RPMI7951 (cell line): ENCODE data around the gene COL6A6. TPM values are rescaled to one million over a fixed set of nuclear protein-coding genes. Genes with fewer than 3 reads are reported as not detected.
"Not testable (repeated sequence)": the region's sequence is repeated elsewhere in the genome, so short reads cannot be mapped to it uniquely, and the experiment has no call there.

Experiments used
- DNase-seq: peaks from one replicate; pipeline ENCODE4 v3.0.0-alpha.2; 2012; ENCODE audit warnings: low read depth
- total RNA-seq: library from RNA; depleted of rRNA; stranded (reverse); fragments of >200 nt; shearing (Covaris generic); gene quantifications from 2 replicates; pipeline ENCODE4 v1.2.3, GENCODE V29; 2014; rRNA removed

The COL6A6 gene
- total RNA-seq, 1 experiment from 2014 or later, result not detected

DNA sequence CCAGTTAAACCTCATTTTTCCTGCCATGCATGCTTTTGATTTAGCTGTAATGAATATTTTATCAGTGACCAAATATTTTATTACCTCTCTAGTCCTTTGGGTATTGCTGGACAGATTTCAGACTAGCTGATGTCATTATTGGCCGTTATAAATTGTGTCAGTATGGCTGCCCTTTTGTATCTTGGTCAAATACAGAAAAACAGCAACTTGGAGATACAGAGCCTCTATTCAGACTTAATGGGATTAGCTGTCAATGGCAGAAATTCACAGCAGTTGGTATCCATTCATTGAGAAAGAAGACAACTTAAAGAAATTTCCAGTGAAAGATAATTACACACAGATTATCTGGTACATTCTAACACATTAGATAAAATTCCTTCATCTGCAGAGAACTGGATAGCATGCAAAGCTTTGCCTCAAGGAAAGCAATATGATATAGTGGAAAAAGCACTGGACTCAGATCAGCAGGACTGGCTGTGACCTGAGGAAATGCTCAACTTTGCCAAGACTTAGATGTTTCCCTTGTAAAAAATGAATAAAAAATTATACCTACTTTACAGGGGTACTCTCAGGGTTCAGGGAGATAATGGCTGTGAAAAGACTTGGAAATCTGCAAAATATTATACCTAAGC, 20.8 kb downstream of the COL6A6 start:
- no peak for DNase-seq

- DNase-seq, result peak; percentile 24
These were observed 22.0 kb downstream of the COL6A6 start for GRCh38 chr3:130539005-130539404.

GRCh38 chr3:130543322-130543721, 26.3 kb downstream of the COL6A6 start:
- no peak for DNase-seq

DNA sequence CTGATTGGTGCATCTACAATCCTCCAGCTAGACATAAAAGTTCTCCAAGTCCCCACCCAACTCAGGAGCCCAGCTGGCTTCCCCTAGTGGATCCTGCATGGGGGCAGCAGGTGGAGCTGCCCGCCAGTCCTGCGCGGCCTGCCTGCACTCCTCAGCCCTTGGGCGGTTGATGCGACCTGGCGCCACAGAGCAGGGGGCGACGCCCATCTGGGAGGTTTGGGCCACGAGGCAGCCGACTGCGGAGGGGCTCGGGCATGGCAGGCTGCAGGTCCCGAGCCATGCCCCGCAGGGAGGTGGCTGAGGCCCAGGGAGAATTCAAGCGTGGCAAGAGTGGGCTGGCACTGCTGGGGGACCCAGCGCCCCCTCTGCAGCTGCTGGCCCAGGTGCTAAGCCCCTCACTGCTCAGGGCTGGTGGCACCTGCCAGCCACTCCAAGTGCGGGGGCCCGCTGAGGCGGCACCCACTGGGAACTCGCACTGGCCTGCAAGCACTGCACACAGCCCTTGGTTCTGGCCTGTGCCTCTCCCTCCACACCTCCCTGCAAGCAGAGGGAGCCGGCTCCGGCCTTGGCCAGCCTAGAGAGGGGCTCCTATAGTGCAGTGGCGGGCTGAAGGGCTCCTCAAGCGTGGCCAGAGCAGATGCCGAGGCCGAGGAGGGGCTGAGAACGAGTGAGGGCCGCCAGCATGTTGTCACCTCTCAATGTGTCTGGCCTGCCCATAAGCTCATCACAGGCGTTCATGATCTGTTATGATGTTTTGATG, 30.1 kb downstream of the COL6A6 start:
- DNase-seq, result no peak

DNA sequence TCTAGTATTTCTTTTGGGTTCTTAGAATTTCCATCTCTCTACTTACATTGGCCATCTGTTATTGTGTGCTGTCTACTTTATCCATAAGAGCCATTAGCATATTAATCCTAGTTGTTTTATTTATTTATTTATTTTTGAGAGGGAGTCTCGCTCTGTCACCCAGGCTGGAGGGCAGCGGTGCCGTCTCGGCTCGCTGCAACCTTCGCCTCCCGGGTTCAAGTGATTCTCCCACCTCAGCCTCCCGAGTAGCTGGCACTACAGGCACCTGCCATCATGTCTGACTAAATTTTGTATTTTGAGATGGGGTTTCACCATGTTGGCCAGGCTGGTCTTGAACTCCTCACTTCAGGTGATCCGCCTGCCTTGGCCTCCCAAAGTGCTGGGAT, 30.7 kb downstream of the COL6A6 start:
- not testable (repeated sequence) for DNase-seq

DNA sequence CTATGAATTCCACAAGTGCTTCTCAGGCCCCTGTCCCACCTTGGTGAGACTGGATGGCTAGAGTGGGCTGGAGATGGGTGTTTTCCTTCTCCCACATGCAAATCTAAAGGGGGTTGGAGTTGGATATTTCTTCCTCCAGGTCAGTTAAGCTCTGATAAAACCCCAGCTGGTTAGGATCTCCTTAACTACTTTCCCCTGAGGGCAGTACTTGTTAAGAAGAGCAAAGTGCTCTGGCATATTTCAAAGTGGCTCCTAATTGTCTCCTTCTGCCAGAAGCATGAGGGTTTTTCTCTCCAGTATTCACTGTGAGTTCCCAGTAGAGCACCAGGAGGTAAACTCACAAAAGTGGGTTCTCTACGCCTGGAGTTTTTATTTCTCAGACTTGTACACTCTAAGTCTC, 31.4 kb downstream of the COL6A6 start:
- DNase-seq, result no peak

GRCh38 chr3:130557336-130558035, 40.5 kb downstream of the COL6A6 start:
- no peak for DNase-seq

GRCh38 chr3:130558366-130558765, 41.4 kb downstream of the COL6A6 start:
- DNase-seq, result no peak

GRCh38 chr3:130565224-130565623, 48.2 kb downstream of the COL6A6 start:
- DNase-seq, result no peak

Other genes with a start within 250 kb of the COL6A6 start
- gene COL6A5, start 171.5 kb upstream of the COL6A6 start, total RNA-seq, result not detected in 2 replicates
- gene PIK3R4, start 229.7 kb downstream of the COL6A6 start, total RNA-seq, result 42.4 and 56.1 TPM in 2 replicates